Spleen (tissue), 11 donors: Measurements from ENCODE around the gene OR1N1. TPM values are rescaled to one million over a fixed set of nuclear protein-coding genes. Genes with fewer than 3 reads are reported as not detected.

Experiments
- DNase-seq: peaks from one replicate; pipeline ENCODE4 v3.0.0-alpha.2; 2020
- H3K27ac ChIP-seq, 8 donors: fragments of 200-600 bp; sonication (generic) in 7 of 8; 1 replicate in 4 of 8; 2 replicates in 4 of 8; pipeline versions ENCODE4 v1.5.0 to v1.8.0; 2016 to 2021; ENCODE audit warnings: inconsistent platforms in 4 of 8, mild to moderate bottlenecking in 4 of 8, moderate library complexity in 1 of 8
- H3K27me3 ChIP-seq, 7 donors: fragments of 200-600 bp; sonication (generic) in 6 of 7; replicated peaks in 1 of 7; 1 replicate in 4 of 7; 2 replicates in 3 of 7; pipeline versions ENCODE4 v1.5.0 to v1.8.0; 2016 to 2021; ENCODE audit warnings: inconsistent platforms in 3 of 7, mild to moderate bottlenecking in 1 of 7
- H3K36me3 ChIP-seq, 6 donors: fragments of 200-600 bp; sonication (generic) in 5 of 6; 1 replicate in 4 of 6; 2 replicates in 2 of 6; pipeline versions ENCODE4 v1.5.0 to v1.8.0; 2016 to 2021; ENCODE audit warnings: inconsistent platforms in 2 of 6
- H3K4me1 ChIP-seq, 6 donors: fragments of 200-600 bp; sonication (generic) in 5 of 6; 1 replicate in 3 of 6; 2 replicates in 3 of 6; pipeline versions ENCODE4 v1.5.0 to v1.8.0; 2016 to 2021; ENCODE audit warnings: inconsistent platforms in 3 of 6
- H3K4me3 ChIP-seq, 8 donors: fragments of 200-600 bp; sonication (generic) in 7 of 8; 1 replicate in 4 of 8; 2 replicates in 4 of 8; pipeline versions ENCODE4 v1.5.0 to v1.8.0; 2016 to 2021; ENCODE audit warnings: inconsistent platforms in 4 of 8, mild to moderate bottlenecking in 4 of 8, moderate library complexity in 2 of 8
- H3K9me3 ChIP-seq, 8 donors: fragments of 200-600 bp; sonication (generic) in 7 of 8; 1 replicate in 4 of 8; 2 replicates in 4 of 8; pipeline versions ENCODE4 v1.5.0 to v1.8.0; 2016 to 2021; ENCODE audit warnings: inconsistent platforms in 4 of 8
- POLR2A ChIP-seq, 3 donors: fragments of 450-650 bp; IDR thresholded peaks; one replicate each; pipeline ENCODE4 v1.5.1; 2017; ENCODE audit warnings: antibody characterized with exemption in 3 of 3, mild to moderate bottlenecking in 1 of 3
- POLR2AphosphoS5 ChIP-seq, 3 donors: sonication (generic); formaldehyde crosslinking; IDR thresholded peaks; one replicate each; pipeline ENCODE4 v1.5.1; 2017; ENCODE audit warnings: antibody characterized with exemption in 3 of 3
- WGBS, 5 donors: extraction: QIAGEN DNeasy Blood & Tissue Kit in 3 of 5; methylation state at CpG; one replicate each; pipeline versions ENCODE4 v1.1.5 to v1.1.7; 2013 to 2018; 5-methylcytosine and 5-hydroxymethylcytosine counted together
- intact Hi-C: fragments of 100-400 bp; cut with DNase I; formaldehyde crosslinking; loops from one replicate; pipeline ENCODE4 v1.15.0; 2023; ENCODE audit warnings: low total_unique reads
- polyA plus RNA-seq, 3 donors: library from polyadenylated mRNA; stranded (reverse); fragments of 200-250 nt; gene quantifications; one replicate each; pipeline ENCODE4 v1.2.1, GENCODE V29; 2013
- total RNA-seq, 7 donors: library from RNA; depleted of rRNA in 3 of 7; stranded (reverse); fragments of >200 nt in 3 of 7; fragmentation: NEBNext Ultra II Directional in 4 of 7; extraction: Animal tissue kit (Norgen Biotek cat#: 25700) in 4 of 7; gene quantifications; one replicate each; pipeline versions ENCODE4 v1.1.0 to v1.2.1, GENCODE V29; 2016 to 2021
- TF ChIP-seq, protein P1 (sequence below), 11 experiments: fragments of 200-600 bp in 7 of 11; fragments of 450-650 bp in 4 of 11; sonication (generic) in 4 of 11; IDR thresholded peaks in 8 of 11; conservative IDR thresholded peaks in 3 of 11; 1 replicate in 7 of 11; 2 replicates in 4 of 11; pipeline versions ENCODE4 v1.4.0 to v1.8.0; 2016 to 2021; ENCODE audit warnings: antibody characterized with exemption in 11 of 11, inconsistent platforms in 4 of 11, mild to moderate bottlenecking in 1 of 11
- donor health status: healthy with polysubstance abuse.
- donor health status: DM: no; HTN: no; CAD: no; lungs with moderate emphysema.
- donor health status: DM: no; HTN: no; CAD: no.
- donor health status: Bipolar disorder and iron deficiency.
- donor health status: healthy.
- donor health status: DM: no; HTN: no; CAD: no.
- donor health status: DM: yes; HTN: yes; CAD: no.

OR1N1 gene
- total and polyA plus RNA-seq, 10 donors: not detected

DNA sequence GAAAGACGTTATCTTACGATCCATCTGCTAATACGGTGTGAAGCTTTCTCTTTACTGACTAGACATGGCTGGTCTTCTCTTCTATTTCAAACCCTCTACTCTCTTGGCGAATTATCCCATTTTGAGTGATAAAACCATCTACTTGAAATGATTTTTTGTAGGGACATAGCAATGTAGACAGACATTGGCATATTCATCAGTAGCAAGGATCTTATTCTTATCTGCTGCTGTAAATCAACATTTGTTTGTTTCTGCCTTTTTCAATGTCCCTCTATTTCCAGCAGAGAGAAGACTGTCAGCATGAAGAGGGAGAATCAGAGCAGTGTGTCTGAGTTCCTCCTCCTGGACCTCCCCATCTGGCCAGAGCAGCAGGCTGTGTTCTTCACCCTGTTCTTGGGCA, 8.3 kb downstream of the OR1N1 start, which contains the start of gene OR1J4:
Gene OR1J4, plus strand, starts transcription at position 301 of the 400 bp plus-strand sequence. Its CDS starts 0 bp downstream, at position 301.
- Histone ChIP-seq H3K27me3 (peaks cover 0 to 9% (median 0%) of the 10 kb centered on the region in 7 donors), H3K9me3 (no peaks in the 10 kb centered on the region), H3K4me1 (no peaks in the 10 kb centered on the region), H3K4me3 (no peak within 1 kb of the TSS), H3K36me3 (no peaks in the 10 kb centered on the region), H3K27ac (no peak within 1 kb of the TSS)
- TF ChIP-seq, protein P1, sequence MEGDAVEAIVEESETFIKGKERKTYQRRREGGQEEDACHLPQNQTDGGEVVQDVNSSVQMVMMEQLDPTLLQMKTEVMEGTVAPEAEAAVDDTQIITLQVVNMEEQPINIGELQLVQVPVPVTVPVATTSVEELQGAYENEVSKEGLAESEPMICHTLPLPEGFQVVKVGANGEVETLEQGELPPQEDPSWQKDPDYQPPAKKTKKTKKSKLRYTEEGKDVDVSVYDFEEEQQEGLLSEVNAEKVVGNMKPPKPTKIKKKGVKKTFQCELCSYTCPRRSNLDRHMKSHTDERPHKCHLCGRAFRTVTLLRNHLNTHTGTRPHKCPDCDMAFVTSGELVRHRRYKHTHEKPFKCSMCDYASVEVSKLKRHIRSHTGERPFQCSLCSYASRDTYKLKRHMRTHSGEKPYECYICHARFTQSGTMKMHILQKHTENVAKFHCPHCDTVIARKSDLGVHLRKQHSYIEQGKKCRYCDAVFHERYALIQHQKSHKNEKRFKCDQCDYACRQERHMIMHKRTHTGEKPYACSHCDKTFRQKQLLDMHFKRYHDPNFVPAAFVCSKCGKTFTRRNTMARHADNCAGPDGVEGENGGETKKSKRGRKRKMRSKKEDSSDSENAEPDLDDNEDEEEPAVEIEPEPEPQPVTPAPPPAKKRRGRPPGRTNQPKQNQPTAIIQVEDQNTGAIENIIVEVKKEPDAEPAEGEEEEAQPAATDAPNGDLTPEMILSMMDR (IDR thresholded peaks at IDR 0.05 in 8 of 11, conservative IDR thresholded peaks at IDR 0.05 in 3 of 11): no peak
- no peak for TF ChIP-seq POLR2A (IDR thresholded peaks at IDR 0.05)
- no peak for TF ChIP-seq POLR2AphosphoS5 (IDR thresholded peaks at IDR 0.05)
- intact Hi-C loops: no loop called here
- DNase-seq: no peak
- WGBS, 5 donors: 82 to 90% (median 84%) methylated on average over 4 of the region's 4 CpGs

DNA sequence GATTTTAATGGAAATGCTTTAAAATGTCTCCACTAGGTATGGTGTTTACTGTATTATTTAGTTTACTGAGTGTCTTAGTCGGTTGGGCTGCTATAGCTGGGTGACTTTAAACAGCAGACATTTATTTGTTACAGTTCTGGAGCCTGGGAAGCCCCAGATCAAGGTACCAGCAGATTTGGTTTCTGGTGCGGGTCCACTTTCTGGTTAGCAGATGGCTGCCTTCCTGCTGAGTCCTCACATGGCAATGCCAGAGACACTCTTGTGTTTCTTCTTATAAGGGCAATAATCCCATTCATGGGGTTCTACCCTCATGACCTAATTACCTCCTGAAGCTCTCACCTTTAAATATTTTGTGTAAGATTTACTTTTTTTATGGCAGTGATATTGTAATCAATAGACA, 8.9 kb downstream of the OR1N1 start:
- Histone ChIP-seq H3K27me3 (peaks cover 0 to 9% (median 0%) of the 10 kb centered on the region in 7 donors), H3K4me3 (no peak overlapping the region), H3K4me1 (no peaks in the 10 kb centered on the region), H3K9me3 (no peaks in the 10 kb centered on the region), H3K27ac (no peak overlapping the region), H3K36me3 (no peaks in the 10 kb centered on the region)
- TF ChIP-seq, protein P1 (IDR thresholded peaks at IDR 0.05 in 8 of 11, conservative IDR thresholded peaks at IDR 0.05 in 3 of 11): no peak
- TF ChIP-seq POLR2AphosphoS5 (IDR thresholded peaks at IDR 0.05) (no peak), POLR2A (IDR thresholded peaks at IDR 0.05) (no peak)
- 57 to 65% (median 60%) methylated on average over 2 of the region's 2 CpGs for WGBS, 5 donors
- DNase-seq: no peak
- intact Hi-C loops: no loop called here

GRCh38 chr9:122510502-122510901, 16.6 kb downstream of the OR1N1 start, which contains the start of gene OR1J2:
Gene OR1J2 (plus strand): TSS chr9:122510802. CDS start chr9:122510802, 0 bp downstream.
- WGBS, 5 donors: 78 to 89% (median 84%) methylated on average over 6 of the region's 6 CpGs
- Histone ChIP-seq H3K9me3 (no peaks in the 10 kb centered on the region), H3K27ac (no peak within 1 kb of the TSS), H3K4me1 (no peaks in the 10 kb centered on the region), H3K4me3 (no peak within 1 kb of the TSS), H3K36me3 (no peaks in the 10 kb centered on the region), H3K27me3 (peaks cover 0 to 6% (median 0%) of the 10 kb centered on the region in 7 donors)
- no peak for DNase-seq
- TF ChIP-seq, protein P1 (IDR thresholded peaks at IDR 0.05 in 8 of 11, conservative IDR thresholded peaks at IDR 0.05 in 3 of 11): no peak
- no peak for TF ChIP-seq POLR2AphosphoS5 (IDR thresholded peaks at IDR 0.05)
- no peak for TF ChIP-seq POLR2A (IDR thresholded peaks at IDR 0.05)
- intact Hi-C loops: no loop called here

DNA sequence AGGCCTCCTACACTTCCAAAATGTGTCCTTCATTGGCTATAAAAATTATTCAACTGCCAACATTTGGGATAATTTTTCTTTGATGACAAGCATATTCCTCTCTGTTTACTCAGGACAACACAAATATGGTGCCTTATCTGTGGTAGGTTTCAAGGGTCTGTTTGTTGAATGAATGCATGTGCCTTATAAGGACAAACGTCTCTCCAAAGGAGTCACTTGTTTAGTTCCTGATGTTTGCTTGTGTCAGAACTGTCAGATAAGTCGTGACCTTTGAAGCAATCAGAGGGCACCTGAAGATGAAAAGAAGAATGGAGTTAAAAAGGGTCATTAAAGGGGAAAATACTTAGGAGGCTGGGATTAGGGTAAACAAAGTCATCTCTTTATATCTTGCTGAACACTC, 20.1 kb downstream of the OR1N1 start:
- Histone ChIP-seq H3K9me3 (no peaks in the 10 kb centered on the region), H3K4me1 (no peaks in the 10 kb centered on the region), H3K27me3 (peaks cover 0 to 6% (median 0%) of the 10 kb centered on the region in 7 donors), H3K27ac (no peak overlapping the region), H3K4me3 (no peak overlapping the region), H3K36me3 (no peaks in the 10 kb centered on the region)
- no peak for DNase-seq
- intact Hi-C loops: no loop called here
- 46 to 74% (median 59%) methylated on average over 2 of the region's 2 CpGs for WGBS, 5 donors
- TF ChIP-seq, protein P1 (IDR thresholded peaks at IDR 0.05 in 8 of 11, conservative IDR thresholded peaks at IDR 0.05 in 3 of 11): no peak
- TF ChIP-seq POLR2A (IDR thresholded peaks at IDR 0.05): no peak
- no peak for TF ChIP-seq POLR2AphosphoS5 (IDR thresholded peaks at IDR 0.05)
